Measurements from ENCODE around the gene C16orf87.
"Not testable (repeated sequence)": the region's sequence is repeated elsewhere in the genome, so short reads cannot be mapped to it uniquely, and the experiment has no call there.

The C16orf87 gene, protein sequence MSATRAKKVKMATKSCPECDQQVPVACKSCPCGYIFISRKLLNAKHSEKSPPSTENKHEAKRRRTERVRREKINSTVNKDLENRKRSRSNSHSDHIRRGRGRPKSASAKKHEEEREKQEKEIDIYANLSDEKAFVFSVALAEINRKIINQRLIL

GRCh38 chr16:46830902-46831647 is at the start of gene C16orf87:
C16orf87 (minus strand) TSS chr16:46831180; CDS start chr16:46831149, 31 bp downstream.
- DNase-seq (ENCODE audit: low read depth): peak; percentile 68

GRCh38 chr16:46875243-46875642 is 44.3 kb upstream of the C16orf87 start:
- DNase-seq (ENCODE audit: low read depth): no peak

- DNase-seq (ENCODE audit: low read depth): no peak
Measured at GRCh38 chr16:46873201-46873600, 42.2 kb upstream of the C16orf87 start.

DNA sequence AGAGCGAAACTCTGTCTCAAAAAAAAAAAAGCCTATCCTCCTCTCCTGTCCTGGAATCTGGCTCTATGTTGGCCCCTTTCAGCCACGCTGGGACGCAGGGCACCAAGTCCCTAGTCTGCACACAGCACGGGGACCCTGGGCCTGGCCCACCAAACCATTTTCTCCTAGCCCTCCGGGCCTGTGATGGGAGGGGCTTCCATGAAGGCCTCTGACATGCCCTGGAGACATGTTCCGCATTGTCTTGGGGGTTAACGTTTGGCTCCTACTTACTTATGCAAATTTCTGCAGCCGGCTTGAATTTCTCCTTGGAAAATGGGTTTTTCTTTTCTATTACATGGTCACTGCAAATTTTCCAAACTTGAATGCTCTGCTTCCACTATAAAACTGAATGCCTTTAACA is 40.6 kb upstream of the C16orf87 start:
- no peak for DNase-seq (ENCODE audit: low read depth)

GRCh38 chr16:46868891-46869290 is 37.9 kb upstream of the C16orf87 start:
- not testable (repeated sequence) for DNase-seq (ENCODE audit: low read depth)

DNA sequence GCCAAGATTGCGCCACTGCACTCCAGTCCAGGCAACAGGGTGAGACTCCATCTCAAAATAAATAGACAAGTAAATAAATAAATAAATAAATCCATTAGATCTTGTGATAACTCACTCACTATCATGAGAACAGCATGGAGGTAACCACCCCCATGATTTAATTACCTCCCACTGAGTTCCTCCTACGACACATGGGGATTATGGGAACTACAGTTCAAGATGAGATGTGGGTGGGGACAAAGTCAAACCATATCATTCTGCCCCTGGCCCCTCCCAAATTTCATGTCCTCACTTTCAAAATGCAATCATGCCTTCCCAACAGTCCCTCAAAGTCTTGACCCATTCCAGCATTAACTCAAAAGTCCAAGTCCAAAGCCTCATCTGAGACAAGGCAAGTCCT is 36.5 kb upstream of the C16orf87 start:
- not testable (repeated sequence) for DNase-seq (ENCODE audit: low read depth)

- no peak for DNase-seq (ENCODE audit: low read depth)
Measured at GRCh38 chr16:46866286-46866685, 35.3 kb upstream of the C16orf87 start.

DNA sequence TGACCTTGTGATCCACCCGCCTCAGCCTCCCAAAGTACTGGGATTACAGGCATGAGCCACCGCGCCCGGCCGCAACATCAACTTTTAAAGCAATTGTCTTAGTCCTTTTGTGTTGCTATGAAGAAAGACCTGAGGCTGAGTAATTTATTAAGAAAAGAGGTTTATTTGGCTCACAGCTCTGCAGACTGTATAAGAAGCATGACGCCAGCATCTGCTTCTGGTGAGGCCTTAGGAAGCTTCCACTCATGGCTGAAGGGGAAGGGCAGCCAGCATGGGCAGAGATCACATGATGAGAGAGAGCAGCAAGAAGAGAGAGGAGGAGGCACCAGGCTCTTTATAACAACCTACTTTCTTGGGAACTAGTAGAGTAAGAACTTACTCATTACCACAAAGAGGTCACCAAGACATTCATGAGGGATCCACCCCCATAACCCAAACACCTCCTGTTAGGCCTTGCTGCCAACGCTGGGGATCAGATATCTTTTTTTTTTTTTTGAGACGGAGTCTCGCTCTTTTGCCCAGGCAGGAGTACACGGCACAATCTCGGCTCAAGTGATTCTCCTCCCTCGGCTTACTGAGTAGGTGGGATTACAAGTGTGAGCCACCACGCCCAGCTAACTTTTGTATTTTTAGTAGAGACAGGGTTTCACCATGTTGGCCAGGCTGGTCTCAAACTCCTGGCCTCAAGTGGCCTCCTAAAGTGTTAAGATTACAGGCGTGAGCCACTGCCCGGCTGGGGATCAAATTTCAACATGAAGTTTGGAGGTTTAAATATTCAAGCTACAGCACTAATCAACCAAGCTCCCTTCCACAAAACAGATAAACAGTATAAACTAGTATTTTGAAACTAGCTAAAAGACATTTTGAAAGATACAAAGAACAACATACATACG is 31.8 kb upstream of the C16orf87 start:
- no peak for DNase-seq (ENCODE audit: low read depth)

- no peak for DNase-seq (ENCODE audit: low read depth)
Measured at GRCh38 chr16:46859719-46860152, 28.8 kb upstream of the C16orf87 start.

DNA sequence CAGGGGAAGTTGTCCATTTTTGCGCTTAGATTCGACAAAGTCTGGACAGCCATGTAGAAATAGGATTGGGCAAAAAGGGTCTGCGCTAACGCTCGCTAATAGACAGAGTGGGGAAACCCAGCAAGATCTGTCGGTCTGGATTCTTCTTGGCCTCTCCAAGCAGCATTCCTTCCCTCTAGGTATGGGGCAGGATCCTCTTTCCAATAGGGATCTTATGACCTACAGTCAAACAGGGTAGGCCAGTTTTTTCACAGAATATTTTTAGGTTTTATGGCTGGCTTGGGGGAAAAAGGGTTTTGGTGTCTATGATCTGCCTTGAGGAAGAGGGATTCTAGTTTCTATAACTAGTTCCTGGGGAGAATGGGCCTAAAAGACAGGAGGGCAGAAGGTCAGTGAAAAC is 27.2 kb upstream of the C16orf87 start:
- no peak for DNase-seq (ENCODE audit: low read depth)

DNA sequence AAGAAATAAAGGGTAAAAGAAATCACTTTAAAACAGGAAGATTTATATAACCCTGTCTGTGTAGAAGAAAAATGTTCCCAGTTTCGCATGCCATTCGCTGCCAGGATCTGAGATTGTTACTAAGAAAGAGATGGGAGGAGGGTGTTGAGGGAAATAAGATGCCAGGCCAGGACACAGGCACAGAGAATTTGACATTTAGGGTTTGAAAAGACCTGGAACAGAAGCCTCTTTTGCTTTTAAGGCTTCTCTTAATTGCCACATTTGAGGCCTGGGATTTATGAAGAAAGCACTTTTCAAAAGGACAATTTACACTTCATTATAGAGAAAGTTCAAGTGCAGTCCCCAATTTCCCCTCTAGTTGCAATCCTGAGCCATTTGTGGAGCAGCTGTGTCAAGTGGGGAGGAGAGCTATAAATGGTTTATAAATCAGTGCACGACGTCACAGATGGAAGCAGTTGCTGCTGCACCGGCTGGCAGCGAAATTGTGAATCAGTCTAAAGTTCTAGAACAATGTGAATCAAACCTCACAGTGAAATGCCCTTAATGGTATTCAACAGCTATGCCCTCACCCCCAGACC is 26.5 kb upstream of the C16orf87 start:
- DNase-seq (ENCODE audit: low read depth): no peak

DNA sequence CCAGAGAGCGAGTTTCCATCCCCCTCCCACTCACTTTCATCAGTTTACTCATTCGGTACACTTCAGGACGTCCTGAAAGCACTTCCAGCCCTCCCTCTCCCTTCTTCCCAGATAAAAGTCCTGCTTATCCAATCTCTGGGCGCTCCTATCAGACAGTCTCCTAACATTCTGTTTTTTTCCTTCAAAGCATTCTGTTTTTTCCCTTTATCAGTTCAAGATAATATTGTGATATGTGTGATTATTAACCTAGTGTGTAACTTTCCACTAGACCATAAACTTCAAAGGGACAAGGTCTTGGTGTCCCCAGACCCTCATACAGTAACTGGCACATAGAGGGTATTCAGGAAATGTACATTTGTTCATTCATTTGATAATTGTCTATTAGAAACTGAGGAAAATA is 24.4 kb upstream of the C16orf87 start:
- no peak for DNase-seq (ENCODE audit: low read depth)

DNA sequence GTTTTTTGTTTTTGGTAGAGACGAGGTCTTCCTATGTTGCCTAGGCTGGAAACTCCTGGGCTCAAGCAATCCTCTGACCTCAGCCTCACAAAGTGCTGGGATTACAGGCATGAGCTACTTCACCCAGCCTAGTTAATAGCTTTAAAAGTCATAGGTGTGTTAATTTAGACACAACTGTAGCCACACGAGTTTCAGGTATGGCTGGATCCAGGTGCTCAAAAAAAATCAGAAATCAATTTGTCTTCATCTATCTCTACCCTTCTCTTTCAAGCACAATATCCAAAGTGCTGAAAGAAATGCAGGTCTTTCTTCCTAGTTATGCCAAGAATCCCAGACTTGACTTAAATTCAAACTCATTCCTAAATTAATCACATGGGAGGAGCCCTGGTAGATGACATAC is 23.9 kb upstream of the C16orf87 start:
- no peak for DNase-seq (ENCODE audit: low read depth)

DNA sequence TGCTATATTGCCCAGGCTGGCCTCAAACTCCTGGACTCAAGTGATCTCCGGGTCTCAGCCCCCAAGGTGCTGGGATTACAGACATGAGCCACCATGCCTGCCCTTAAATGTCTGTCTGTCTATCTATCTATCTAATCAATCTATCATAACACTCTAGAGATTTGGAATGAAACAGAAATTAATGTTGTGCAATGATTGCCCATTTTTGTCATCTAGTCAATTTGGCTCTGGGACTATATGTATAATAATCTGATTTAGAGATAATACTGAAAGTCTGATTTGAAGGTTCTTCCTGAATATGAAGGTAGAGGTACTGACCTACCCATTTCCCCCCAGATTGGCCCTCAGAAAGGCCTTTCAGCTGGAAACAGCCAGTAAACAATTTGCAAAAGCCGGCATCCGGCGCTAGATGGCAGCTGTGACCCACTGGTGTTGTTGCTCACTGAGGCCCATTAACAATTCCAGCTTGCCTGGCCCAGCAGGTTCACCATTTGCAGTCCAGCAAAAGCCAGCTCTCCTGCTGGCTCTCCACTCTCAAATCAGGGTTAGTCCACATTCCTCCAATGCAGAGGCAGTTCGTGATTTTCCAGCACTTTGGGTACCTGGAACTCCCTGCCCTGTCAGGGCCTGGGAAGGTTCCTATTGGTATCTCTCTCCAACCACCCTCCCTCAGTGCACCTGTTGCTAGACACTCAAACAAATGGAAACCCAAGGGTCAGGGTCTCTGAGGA is 22.9 kb upstream of the C16orf87 start:
- DNase-seq (ENCODE audit: low read depth): peak; percentile 42

DNA sequence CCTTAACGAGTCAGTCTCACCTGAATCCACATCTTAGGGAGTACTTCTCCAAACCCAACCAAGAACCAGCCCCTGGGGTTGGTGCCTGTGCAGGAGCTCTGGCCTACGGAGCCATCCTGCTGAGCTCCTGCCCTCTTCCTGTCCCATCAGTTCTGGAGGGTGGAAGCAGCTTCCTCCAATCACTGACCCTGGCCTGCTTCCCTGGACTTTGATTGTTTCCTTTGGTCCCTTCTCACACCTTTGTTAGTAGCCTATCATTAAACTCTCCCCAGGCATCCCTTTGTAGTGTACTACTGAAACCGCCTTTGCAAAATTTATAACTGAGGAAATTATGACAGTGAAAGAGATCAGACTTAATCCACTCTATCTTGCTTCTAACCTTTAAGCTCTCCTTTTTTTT is 21.1 kb upstream of the C16orf87 start:
- no peak for DNase-seq (ENCODE audit: low read depth)

DNA sequence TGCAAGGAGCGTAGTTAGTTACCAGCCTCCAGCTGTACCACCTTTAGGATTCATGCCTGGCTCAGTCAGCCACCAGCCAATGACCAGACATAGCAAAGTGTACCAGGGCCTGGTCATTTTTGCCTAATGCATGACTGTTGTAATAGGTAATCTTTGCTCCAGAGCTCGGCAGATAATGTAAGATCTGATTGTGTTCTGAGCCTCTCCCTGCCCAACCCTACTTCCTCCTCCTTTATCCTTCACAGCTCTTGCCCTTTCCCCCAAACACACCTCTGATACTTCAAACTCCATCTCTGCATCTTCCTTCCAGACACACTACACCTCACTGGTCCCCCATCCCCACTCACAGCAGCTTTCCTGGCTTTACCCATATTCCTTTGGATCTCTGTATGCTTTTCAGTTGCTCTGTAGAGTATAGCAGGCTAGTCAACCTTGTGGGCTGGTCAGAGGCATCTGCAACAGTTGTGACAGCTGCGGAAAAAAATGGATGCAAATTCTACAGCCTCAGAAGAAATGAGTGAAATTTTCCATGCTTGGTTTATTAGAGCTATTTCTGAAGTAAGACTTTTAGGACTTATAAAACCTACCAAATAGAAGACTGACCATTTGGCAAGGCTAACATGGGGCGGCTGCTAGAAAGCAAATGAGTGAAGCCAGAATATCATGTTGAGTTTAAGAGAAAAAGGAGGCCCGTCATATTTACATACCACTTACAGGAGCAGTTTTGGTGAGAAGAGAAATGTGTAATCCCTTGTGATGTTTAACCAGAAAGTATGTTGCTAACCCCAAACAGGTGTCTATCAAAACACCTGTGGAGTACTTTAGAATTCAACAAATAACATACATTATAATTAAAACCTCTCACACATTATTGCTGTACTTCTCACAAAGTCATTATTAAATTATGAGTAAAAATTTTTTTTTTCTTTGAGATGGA is 19.9 kb upstream of the C16orf87 start:
- DNase-seq (ENCODE audit: low read depth): no peak

DNA sequence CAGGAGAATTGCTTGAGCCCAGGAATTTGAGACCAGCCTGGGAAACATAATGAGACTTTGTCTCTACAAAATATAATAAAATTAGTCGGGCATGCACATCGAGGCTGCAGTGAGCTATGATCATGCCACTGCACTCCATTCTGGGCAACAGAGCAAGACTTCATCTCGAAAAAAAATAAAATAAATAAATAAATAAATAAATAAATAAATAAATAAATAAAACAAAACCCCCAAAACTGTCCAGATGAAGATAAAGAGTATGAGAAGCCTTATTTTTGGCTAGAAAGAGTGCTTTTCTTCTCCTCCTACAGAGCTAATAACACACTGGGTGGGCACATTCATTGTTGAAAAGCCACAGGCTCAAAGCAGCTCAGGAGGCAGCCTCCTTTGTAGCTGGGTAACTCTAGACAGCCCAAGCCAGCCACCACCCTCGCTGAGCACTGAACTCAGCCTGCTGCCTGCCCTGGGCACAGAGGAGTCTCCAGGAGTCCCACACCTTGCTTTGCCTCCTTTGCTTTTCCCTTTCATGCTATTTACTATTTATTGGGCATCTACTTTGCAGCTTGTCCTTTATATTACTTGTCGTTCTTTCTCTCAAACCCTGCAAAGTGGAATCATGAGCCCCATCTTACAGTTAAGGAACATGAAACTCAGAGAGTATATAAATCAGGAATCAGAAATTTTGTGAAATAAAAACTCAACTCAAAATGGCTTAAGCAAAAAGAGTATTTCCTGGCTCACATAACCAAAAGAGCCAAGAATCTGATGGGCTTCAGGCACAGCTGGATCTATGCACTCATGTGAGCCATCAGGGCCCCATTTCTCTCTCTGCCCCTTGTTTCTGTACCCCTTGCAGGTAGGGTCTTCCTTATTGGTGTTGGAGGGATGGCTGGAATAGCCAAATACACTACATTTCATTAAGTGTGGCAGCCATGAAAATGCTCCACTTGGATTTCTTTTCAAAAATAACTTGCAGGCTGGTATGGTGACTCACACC is 18.1 kb upstream of the C16orf87 start:
- DNase-seq (ENCODE audit: low read depth): no peak

GRCh38 chr16:46845952-46846351 is 15.0 kb upstream of the C16orf87 start:
- no peak for DNase-seq (ENCODE audit: low read depth)

GRCh38 chr16:46844771-46845170 is 13.8 kb upstream of the C16orf87 start:
- no peak for DNase-seq (ENCODE audit: low read depth)

Measured in stimulated activated CD8-positive, alpha-beta memory T cell treated with anti-CD3 and anti-CD28 coated beads, Interleukin-7, amount 100 ng/mL, for 24 hours (primary cell).